ENCODE measurements around the gene DNAAF3.
"Not testable (repeated sequence)": the region's sequence is repeated elsewhere in the genome, so short reads cannot be mapped to it uniquely, and the experiment has no call there.

Gene DNAAF3

GRCh38 chr19:55178781-55179599, 12.6 kb upstream of the DNAAF3 start:
- DNase-seq, result peak; percentile 89
- in situ Hi-C loops (cut with MboI; ENCODE audit: low pct_unique_long_range_greater_than_20kb, low sequenced_read_pairs), result no loop called here

GRCh38 chr19:55176076-55176475, 9.7 kb upstream of the DNAAF3 start:
- in situ Hi-C loops (cut with MboI; ENCODE audit: low pct_unique_long_range_greater_than_20kb, low sequenced_read_pairs), result no loop called here

GRCh38 chr19:55175117-55175867, 8.9 kb upstream of the DNAAF3 start:
- in situ Hi-C loops (cut with MboI; ENCODE audit: low pct_unique_long_range_greater_than_20kb, low sequenced_read_pairs), result no loop called here
- no peak for DNase-seq

More at GRCh38 chr19:55176076-55176475, 9.7 kb upstream of the DNAAF3 start:
- DNase-seq, result no peak

GRCh38 chr19:55174425-55175116, 8.2 kb upstream of the DNAAF3 start:
- DNase-seq, result no peak
- in situ Hi-C loops (cut with MboI; ENCODE audit: low pct_unique_long_range_greater_than_20kb, low sequenced_read_pairs), result no loop called here

- no peak for DNase-seq
- in situ Hi-C loops (cut with MboI; ENCODE audit: low pct_unique_long_range_greater_than_20kb, low sequenced_read_pairs), result no loop called here
These were observed 7.4 kb upstream of the DNAAF3 start for GRCh38 chr19:55173714-55174409.

GRCh38 chr19:55173186-55173713, 6.8 kb upstream of the DNAAF3 start:
- in situ Hi-C loops (cut with MboI; ENCODE audit: low pct_unique_long_range_greater_than_20kb, low sequenced_read_pairs), result no loop called here

GRCh38 chr19:55172741-55173140, 6.3 kb upstream of the DNAAF3 start:
- no peak for DNase-seq
- in situ Hi-C loops (cut with MboI; ENCODE audit: low pct_unique_long_range_greater_than_20kb, low sequenced_read_pairs), result no loop called here

More at GRCh38 chr19:55173186-55173713, 6.8 kb upstream of the DNAAF3 start:
- DNase-seq, result no peak

- in situ Hi-C loops (cut with MboI; ENCODE audit: low pct_unique_long_range_greater_than_20kb, low sequenced_read_pairs); DNase-seq: not testable (repeated sequence)
These were observed 5.9 kb upstream of the DNAAF3 start for GRCh38 chr19:55172318-55172717.

GRCh38 chr19:55171440-55171839, 5.0 kb upstream of the DNAAF3 start:
- DNase-seq, result no peak
- in situ Hi-C loops (cut with MboI; ENCODE audit: low pct_unique_long_range_greater_than_20kb, low sequenced_read_pairs), result no loop called here

GRCh38 chr19:55169136-55169535, 2.7 kb upstream of the DNAAF3 start:
- DNase-seq, result no peak
- in situ Hi-C loops (cut with MboI; ENCODE audit: low pct_unique_long_range_greater_than_20kb, low sequenced_read_pairs), result no loop called here

GRCh38 chr19:55165952-55166529, 372 bp downstream of the DNAAF3 start:
- in situ Hi-C loops (cut with MboI; ENCODE audit: low pct_unique_long_range_greater_than_20kb, low sequenced_read_pairs), result no loop called here

GRCh38 chr19:55161571-55162322, 4.7 kb downstream of the DNAAF3 start:
- no peak for DNase-seq
- in situ Hi-C loops (cut with MboI; ENCODE audit: low pct_unique_long_range_greater_than_20kb, low sequenced_read_pairs), result no loop called here

More at GRCh38 chr19:55165952-55166529, 372 bp downstream of the DNAAF3 start:
- DNase-seq, result peak; percentile 88

GRCh38 chr19:55160986-55161365, 5.4 kb downstream of the DNAAF3 start:
- DNase-seq, result no peak
- in situ Hi-C loops (cut with MboI; ENCODE audit: low pct_unique_long_range_greater_than_20kb, low sequenced_read_pairs), result no loop called here

GRCh38 chr19:55160128-55160985, 6.1 kb downstream of the DNAAF3 start:
- peak; percentile 95 for DNase-seq
- in situ Hi-C loops (cut with MboI; ENCODE audit: low pct_unique_long_range_greater_than_20kb, low sequenced_read_pairs), result no loop called here

GRCh38 chr19:55158848-55159749, 7.3 kb downstream of the DNAAF3 start:
- in situ Hi-C loops (cut with MboI; ENCODE audit: low pct_unique_long_range_greater_than_20kb, low sequenced_read_pairs), result no loop called here
- DNase-seq, result no peak

- in situ Hi-C loops (cut with MboI; ENCODE audit: low pct_unique_long_range_greater_than_20kb, low sequenced_read_pairs), result no loop called here
These were observed 8.0 kb downstream of the DNAAF3 start for GRCh38 chr19:55158423-55158822.

More at GRCh38 chr19:55158423-55158822, 8.0 kb downstream of the DNAAF3 start:
- no peak for DNase-seq

Data from KBM-7 (cell line).